ENCODE measurements around the gene RNF5. TPM values are rescaled to one million over a fixed set of nuclear protein-coding genes. Genes with fewer than 3 reads are reported as not detected.
A peak's percentile ranks its signal among the peaks of the same experiment; 100 is the strongest.
"Not testable (repeated sequence)": the region's sequence is repeated elsewhere in the genome, so short reads cannot be mapped to it uniquely, and the experiment has no call there.

Gene RNF5
- total RNA-seq, 1 donor from 2014 or later = 44.4 TPM

DNA sequence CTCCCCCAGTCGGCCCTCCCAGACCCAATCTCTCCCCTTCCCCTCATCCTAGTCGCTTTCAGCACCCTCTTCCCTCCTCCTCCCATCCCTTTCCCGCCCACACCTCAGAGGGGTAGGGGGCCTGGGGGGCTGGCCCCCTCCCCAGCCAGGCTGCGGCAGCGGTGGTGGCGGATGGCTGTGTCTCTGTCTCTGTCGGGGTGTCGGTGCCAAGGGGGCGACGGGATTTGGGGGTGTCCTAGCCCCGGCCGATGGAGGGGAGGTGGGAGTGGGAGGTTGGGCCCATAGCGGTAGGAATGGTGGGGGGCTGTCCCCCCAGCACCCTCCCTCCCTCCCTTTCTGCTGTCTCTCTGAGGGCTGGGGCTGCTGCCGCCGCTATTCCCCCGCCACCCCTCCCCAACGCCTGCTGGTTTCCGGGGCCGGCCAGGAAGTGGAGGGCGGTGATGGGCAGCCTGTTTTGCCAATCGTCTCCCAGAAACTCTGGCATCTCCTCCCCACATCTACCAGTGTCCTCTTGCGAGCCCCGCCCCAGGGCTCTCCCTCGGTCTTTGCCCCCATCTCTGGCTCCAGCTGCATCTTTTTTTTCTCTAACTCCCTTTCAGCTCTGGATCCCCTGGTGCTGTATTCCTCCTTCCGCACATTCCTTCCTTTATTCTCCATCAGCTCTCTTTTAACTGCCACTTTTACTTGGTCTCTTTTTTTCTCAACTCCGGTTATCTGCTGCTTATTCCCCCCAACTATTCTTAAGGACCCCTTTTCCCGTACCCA, 2.3 kb upstream of the RNF5 start, which contains the start of gene AGPAT1:
Gene AGPAT1, minus strand, starts transcription at position 374 of the 765 bp plus-strand sequence. CDS start 4,588 bp downstream, outside the sequence.
- DNase-seq (ENCODE audit: low spot score) = peak; percentile 98

DNA sequence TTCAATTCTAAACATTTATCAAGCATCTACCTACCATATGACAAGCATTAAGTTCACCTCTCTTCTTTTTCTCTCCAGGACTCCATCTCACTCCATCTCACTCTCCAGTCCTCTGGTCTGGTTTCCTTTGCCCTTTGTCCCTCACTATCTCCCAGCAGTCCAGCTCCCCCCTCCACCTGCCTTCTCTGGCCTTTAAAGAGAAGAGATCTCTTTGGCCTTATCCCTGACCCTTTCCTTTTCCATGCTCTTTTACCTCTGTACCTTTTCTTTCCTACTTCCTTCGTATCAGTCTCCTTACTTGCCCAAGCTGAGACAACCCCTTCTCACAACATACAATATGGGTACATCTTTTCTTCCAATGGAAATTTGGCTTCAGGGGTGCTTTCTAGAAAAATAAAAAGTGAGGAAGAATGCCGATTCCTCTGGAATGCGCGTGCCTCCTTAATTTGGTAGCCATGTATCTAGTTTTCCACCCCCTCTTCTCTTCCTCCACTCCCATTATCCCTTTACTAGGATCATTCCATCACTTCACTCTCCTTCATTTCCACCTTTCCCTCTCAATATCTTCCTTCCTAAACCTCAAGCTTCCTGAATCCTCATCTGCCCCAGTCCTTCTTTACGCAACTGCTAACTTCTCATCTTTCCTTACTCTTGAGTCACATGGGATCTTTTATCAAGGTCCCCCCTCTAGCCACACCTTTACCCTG, 1.6 kb upstream of the RNF5 start:
- DNase-seq (ENCODE audit: low spot score) = no peak

DNA sequence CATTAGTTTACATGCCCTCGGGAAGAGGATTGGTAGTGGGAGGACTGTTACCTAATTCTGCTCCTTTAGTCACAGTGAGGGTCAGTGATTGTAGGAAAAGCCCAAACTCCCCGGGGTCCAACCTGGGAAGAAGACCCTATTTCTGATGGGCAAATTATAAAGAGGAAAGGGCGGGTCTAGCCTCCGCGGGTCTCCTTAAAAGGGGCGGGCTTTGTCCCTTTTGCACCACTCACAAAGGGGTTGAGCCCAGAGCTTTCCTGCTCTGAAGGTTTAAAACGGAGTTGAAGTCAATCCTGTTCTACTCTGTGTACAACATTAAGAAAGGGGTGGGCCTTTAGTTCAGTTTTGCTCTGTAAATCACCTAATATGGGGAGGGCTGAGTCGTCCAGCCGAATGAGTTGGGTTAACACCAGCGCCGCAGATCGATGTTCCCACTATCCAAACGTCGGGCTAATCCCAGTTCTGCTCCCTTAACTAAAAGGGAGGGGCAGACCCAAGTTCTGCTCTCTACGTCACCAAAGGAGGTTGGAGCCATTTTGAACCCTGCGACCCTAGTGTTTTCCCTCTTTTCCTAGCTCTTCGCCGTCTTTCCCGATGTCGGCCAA, 920 bp upstream of the RNF5 start:
- DNase-seq (ENCODE audit: low spot score) = no peak

DNA sequence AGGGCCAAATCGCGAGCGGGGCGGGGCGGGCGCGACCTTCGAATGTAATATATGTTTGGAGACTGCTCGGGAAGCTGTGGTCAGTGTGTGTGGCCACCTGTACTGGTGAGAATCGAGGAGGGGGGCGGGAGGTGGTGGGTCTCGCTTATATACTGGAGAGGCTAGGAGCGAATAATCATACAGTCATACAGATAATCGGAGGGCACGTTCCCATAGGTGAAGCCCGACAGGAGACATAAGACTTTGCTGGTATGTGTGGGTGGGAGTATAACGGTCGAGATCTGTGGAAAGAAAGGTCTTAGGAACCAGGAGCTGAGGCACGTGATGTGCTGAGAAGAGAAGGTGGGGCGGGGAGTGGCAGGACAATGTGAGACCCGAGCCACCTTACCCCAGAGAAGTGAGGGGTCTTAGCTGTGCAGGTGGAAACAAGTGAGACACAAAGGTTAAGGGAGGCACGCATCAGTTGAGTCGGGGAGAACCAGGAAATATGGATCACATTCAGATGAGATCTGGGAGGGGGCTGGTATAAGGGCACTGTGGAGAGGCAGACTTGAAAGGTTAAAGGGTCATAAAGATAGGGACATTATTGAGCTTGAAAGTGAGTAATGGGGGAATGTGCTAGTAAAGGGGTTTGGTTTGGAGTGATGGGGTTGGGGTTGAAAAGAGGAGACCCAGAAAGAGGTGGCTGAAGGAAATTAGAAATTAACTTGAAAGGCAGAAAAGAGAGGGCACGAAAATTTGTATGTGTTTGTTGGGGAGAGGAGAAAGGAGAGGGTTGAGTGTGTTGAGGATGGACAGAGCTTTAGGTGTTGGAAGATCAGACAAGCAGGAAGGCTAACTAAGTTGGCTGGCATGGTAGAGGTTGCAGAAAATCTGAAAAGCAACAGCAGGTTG, 589 bp downstream of the RNF5 start:
- no peak for DNase-seq (ENCODE audit: low spot score)

DNA sequence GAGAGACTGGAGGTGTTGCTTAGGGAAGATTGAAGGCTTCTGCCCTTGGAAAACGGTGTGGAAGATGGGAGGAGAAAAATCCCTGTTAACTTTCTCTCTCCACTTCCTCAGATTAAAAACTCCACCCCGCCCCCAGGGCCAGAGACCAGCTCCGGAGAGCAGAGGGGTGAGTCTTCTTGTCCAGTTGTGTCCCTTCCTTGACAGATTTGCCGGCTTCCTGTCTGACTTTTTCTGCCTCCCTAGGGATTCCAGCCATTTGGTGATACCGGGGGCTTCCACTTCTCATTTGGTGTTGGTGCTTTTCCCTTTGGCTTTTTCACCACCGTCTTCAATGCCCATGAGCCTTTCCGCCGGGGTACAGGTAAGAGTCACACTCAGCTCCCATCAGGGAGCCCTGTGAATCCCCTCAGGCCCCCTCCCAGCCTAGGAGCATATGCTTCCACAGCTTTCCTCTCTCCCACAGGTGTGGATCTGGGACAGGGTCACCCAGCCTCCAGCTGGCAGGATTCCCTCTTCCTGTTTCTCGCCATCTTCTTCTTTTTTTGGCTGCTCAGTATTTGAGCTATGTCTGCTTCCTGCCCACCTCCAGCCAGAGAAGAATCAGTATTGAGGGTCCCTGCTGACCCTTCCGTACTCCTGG, 1.7 kb downstream of the RNF5 start:
- DNase-seq (ENCODE audit: low spot score) = no peak

DNA sequence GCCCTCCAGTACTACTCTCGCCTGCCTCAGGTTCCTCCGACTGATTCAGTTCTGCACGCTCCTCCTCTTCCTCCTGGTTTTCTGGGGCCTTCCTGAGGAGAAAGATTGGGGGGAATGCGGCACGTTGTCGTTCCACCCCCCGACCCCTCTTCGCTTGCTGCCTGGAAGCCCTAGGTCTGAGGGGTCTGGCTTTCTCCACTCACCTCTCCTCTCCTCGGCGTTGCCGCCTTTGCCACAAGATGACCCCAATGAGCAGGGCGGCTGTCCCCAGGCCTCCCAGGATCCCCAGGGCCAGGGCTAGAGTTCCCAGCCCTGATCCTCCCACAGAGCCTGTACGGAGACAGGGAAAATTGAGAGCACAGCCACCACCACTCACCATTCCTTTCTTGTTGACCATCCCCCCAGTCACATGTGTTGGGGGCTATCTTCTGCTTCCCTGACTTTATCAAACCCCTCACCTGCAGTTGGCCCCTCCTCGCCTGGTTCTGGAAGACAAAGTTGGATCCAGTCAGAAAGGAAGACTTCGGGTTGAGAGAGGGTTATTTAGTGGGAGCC, 3.0 kb downstream of the RNF5 start:
- no peak for DNase-seq (ENCODE audit: low spot score)

DNA sequence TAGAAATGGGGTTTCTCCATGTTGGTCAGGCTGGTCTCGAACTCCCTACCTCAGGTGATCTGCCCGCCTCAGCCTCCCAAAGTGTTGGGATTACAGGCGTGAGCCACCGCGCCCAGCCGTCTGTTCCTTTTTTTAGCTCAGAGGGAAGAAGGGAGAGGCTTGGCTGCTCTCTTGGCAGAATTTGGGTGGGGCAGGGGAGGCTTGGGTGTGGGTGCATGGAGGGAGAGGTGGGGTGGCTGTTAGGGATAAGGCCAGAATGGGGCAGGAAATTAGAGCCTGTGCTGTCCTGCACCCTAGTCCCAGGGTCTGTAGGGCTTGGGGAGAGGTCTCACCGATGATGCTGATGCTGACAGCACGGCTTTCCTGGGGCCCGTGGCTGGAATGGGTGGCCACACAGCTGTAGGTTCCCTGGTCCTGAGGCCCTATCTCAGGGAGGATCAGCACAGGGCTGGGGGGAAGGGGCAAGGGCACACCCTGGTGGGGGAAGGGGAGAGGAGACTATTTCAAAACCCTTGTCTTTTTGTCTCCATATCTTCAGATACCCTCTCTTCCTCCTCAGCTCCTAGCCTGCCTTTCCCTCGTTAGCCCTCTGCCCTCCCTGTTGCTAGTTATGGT, 3.8 kb downstream of the RNF5 start:
- DNase-seq (ENCODE audit: low spot score) = no peak

DNA sequence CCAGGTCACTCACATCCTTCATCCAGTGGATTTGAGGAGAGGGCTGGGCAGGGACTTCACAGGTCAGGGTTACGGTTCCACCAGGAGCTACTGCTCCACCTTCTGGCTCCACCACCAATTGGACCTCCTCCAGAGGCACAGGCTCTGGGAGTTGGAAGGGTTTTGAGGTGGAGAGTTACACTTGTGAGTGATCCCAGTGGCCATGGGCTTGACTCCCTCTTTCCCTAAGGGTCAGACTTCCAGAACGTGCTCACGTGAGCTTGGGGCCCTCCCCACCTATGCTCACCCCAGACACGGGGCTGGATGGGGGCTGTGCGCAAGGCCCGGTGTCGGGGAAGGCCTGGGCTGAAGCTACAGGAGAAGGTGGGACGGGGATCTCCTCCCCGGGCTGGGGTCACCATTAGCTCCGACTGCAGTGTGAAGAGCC, 4.4 kb downstream of the RNF5 start:
- no peak for DNase-seq (ENCODE audit: low spot score)

DNA sequence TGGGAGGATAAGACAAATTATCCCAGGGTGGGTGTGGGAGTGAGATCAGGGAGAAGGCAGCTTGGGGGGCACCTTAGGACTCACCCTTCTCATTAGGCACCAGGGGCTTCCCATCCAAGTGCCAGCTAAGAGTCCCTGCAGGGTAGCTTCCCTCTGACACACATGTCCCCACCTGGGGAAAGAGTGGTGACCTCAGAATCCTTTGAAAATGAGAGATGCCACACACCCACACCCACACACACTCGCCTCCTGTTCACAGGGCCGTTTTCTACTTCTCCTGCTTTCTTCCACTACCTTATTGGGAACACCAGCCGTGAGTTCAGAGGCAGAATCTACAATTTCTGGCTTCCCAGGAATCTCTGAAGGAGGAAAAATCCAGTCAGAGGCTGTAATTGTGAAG, 4.8 kb downstream of the RNF5 start:
- DNase-seq (ENCODE audit: low spot score) = no peak

DNA sequence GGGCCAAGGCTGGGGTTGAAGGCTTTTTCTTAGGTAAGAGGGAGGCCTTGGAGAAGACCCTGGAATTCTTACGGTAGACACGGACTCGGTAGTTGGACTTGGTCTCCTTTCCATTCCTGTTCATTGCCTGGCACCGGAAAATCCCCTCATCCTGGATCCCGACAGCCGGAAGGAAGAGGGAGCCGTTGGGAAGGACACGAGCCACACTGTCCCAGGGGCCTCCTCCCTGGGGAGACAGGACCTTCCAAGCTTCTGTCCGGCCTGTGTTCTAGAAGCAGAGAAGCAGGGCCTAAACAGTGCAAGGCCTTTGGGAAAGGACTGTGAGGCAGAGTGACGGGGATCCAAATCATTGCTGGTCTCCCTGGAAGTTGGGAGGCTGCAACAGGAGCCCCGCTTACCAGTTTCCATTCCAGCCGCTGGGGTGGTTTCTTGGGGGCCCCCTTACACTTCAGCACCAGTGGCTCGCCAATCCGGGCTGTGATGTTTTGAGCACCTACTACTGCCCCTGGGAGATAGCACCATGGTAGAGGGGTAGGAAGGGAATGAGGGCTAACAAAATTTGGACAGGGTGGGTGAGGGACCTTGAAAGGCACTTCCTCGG, 5.4 kb downstream of the RNF5 start:
- no peak for DNase-seq (ENCODE audit: low spot score)

DNA sequence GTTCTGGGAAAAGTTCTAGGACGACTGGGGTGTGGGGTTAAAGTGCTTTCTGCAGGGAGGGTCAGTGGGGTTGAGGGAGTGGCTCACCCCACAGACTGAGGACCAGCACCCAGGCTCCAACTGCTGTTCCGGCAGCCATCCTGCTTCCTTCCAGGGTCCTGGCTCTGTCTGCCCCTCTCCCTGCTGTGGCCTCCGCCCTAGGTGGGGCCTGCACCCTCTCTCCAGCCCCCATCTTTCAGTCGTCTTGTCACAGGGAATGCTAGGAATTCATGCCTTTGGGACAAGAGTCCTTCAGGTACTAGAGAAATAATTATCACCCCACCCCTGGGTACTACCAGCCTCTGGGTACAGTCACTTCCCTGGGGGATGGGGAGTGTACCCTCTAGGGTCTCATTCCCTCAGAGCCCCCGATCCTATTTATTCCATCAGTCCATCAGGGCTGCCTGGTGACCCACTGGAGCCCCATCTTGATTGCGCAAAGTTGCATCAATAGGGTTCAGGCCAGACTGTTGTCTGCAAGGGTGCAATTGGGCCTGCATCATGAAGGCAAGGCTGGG, 6.0 kb downstream of the RNF5 start, which contains the start of gene AGER:
Gene AGER, minus strand, starts transcription at position 170 of the 557 bp plus-strand sequence. Its CDS starts 31 bp downstream, at position 139.
- DNase-seq (ENCODE audit: low spot score) = no peak

DNA sequence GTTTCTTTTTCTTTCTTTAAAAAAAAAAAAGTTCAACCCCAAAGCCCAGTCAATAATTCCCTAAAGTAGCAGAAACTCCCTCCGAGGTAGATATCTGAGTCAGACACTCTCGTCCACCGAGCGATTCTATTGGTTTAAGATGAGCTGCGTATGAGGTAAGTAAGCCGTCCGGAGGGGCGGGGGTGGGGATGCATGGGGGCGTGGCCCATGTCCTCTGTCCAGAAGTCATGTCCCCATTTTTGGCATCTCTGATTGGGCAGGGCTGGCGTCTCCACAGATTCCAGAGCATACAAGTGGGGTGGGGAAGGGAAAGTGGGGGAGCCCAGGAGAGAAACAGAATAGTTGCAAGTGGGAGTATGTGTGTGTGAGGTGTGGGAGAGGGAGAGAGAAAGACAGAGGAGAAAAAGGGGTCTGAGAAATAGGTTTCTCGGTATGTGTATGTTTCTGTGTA, 7.5 kb downstream of the RNF5 start:
- DNase-seq (ENCODE audit: low spot score) = peak; percentile 81

DNA sequence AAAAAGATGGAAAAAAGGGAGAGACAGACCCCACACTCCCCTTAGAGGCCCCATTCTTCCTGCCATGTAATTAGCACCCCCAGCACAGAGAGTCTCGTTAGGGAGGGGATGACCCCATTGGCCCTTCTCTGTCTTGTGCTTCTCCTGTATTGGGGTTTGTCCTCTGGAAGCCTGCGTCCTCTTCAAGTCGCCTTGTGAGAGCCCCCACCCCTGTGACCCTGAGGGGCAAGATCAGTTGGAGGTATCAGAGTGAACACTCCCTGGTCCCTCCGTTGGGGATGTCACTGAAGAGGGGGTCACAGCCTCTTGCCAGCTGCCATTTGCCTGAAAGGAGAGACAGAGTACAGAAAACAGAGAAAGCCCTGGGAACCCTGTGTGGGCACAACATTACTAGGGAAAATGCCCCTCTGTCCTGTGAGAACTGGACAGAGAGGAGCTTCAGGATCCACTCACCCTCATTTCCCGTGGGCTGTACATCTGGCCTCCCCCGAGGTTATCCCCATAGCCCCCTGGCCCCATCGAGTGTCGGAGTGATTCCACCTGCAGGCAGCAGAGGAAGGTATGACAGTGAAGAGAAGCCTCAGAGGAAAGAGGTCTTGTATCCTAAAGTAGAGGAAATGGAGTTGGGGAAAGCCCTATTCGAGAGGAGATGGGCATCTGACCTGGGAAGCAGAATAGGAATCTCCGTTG, 8.1 kb downstream of the RNF5 start:
- not testable (repeated sequence) for DNase-seq (ENCODE audit: low spot score)

DNA sequence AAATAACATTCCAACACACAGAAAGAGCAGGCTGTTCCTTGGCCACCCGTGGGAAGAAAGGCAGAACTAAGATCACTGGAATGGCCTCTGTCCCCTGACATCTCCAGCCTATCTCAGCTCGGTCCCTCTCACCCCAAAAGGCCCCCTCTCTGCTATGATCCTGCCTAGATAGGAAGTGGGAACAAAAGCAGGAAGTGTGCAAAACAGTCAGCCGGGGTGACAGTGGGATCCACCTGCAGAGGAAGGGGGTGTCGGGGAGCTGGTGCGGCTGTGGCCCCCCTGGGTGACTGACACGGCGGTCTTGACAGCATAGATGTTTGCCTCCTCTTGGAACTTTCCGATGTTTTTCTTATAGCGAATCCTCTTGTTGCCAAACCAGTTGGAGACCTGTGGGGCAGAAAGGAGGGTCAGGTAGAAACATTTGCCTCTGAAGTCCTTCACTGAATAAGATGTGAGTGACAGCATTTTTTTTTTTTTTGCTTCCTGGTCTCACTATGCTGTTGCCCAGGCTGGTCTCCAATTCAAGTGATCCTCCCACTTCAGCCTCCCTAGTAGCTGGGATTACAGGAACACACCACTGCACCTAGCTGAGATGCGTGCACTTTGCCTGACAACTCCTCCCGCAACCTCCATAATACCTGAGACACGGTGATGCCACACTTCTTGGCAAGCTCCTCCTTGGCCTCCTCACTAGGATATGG, 9.0 kb downstream of the RNF5 start:
- no peak for DNase-seq (ENCODE audit: low spot score)

DNA sequence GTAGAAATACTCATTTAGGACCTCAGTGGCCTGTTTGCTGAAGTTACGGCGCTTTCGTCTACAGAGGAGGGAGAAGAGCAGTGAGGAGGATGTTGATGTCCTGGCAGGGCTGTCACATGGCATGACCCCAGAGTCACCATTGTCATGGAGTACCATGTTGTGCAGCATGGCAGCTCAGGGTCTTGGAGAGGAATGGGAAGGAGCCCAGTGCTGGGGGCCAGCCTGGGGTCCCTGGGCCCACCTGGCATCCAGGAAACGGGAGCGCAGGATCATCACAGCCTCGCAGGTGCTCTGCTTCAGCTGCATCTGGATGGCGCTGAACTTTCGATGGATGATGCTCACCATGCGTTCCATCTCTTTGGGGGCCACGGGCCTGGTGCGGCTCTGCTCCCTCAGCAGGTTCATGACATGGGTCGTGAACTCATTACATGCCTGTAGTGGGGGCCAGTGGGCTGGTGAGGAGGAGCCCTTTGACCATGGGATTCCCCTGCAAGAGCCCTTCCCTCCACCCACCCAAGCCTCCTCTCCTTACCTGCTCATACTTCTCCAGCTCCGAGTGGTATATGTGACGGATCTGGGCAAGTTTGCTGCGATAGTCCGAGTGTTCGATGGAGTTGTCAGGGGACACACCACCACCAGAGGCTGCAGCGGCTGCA, 9.6 kb downstream of the RNF5 start:
- not testable (repeated sequence) for DNase-seq (ENCODE audit: low spot score)

DNA sequence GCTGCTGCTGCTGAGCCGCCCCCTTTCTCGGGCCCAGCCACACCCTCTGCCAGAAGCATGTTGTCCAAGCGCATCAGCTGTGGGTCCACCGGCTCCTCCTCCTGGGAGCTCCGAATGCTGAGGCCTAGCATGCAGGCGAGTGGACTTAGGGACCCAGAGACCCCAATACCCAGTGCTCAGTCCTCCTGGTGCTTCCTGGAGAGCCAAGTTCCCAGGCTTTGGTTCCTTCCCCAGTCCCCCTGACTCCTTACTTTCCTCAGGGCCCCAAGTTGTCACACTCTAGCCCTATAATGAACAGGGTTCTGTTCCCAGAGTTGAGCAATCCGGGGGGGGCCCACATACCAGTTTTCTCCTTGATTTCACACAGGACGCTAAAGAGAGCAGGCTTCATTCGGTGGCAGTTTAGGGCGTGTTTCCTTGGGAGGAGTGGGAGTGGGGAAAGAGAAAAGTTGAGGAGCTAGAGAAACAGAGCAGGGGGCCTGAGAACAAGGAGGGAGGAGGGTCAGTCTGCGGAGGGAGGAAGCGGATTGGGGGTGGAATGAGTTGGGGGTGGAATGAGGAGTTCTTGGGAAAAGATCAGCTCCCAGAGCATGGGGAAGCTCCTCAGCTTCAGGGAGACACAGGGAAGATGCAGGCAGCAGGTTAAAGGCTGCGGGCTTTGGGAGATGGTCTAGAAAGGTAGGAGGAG, 10.3 kb downstream of the RNF5 start:
- DNase-seq (ENCODE audit: low spot score) = no peak
